ENCODE data around the gene PHTF1.

Gene PHTF1

DNA sequence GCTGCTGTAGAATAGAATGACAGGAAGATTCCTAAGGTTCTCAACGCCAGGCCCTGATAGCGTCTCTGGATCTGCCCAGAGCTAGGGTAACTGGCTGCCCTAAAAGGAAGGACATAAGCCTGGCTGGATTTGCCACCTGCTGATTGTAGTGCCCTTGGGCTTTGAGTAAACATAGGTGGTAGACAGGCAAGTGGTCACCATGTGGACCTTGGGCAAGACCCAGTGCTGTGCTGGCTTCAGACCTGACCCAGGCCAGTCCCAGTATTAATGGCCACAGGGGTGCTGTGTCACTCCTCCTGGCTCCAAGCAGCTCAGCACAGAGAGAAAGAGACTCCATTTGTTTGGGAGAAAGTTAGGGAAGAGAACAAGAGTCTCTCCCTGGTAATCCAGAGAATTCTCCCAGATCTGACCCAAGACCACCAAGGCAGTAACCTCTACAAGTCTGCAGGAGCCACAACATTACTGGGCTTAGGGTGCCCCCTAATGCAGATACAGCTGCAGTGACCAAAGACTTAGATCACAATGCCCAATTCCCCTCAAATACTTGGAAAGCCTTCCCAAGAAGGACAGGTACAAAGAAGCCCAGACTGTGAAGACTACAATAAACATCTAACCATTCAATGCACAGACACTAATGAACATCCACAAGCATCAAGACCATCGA, 44.5 kb downstream of the PHTF1 start:
- no peak for DNase-seq

DNA sequence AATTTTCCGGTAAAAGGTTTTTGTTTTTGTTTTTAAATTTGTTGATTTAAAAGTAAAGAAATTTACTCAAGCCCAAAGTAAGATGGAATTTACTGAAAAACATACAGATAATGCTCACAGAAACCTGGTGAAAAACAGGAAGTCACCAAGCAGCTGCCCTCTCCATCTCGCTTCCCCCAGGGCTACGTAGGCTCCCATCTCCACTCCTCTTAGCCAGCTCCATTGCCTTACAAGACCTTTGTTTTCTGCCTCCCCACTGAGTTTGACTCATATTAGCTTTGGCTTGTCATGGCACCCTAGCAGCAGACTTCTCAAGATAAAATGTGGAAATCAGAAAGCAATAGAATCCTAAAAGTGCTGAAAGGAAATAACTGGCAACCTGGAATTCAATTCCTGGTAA, 57.9 kb downstream of the PHTF1 start:
- no peak for DNase-seq

DNA sequence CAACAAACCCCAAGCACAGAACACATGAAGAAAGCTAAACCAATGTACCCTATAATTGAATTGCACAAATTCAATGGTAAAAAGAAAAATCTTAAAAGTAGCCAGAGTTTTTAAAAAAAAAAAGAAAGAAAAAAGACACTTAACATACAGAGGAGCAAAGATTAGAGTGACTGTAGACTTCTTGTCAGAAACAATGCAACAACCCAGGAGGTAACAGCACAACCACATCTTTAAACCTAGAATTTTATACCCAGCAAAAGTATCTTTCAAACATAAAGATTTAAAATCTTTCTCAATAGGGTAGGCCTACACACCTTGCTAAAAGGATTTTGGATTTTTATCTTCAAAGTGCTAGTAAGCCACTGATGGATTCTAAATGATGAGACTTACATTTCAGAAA, 64.4 kb downstream of the PHTF1 start:
- no peak for DNase-seq

DNA sequence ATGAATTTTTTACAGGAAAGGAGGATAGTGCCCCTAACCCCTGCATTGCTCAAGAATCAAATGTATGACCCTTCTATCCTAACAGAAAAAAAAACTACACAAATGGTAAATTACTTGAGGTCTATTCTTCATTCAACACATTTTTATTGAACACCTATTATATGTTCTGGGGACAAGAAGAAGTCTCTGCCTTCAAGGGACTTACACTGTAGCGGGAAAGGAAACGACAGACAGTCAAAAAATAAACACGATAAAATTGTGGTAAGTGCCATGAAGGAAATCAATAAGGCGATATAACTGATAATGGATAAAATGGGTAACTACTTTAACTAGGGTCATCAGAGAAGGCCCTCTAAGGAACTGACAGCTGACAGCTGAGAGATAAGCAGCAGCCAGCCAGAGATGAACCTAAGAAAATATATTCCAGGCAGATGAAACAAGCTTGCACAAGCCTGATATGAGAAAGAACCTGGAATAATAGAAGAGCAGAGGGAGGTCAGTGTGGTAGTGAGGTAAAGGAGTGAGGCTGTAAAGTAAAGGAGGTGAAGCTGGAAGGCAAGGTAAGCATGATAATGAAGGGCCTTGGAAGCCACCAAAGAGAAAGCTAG, 66.4 kb downstream of the PHTF1 start:
- no peak for DNase-seq

DNA sequence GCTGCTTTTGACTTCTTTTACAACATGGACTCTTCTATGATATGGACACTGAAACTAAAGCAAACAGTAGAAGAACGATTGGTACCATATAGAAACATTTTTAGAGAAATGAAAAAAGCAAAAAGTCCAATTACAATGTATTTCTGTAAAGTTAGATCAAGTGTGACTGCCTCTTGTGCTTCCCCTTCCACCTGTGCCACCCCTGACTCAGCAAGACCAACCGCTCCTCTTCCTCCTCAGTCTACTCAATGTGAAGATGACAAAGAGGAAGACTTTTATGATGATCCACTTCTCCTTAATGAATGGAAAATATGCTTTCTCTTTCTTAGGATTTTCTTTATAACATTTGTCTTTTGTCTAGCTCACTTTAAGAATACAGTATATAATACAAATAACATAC, 66.9 kb downstream of the PHTF1 start:
- no peak for DNase-seq

DNA sequence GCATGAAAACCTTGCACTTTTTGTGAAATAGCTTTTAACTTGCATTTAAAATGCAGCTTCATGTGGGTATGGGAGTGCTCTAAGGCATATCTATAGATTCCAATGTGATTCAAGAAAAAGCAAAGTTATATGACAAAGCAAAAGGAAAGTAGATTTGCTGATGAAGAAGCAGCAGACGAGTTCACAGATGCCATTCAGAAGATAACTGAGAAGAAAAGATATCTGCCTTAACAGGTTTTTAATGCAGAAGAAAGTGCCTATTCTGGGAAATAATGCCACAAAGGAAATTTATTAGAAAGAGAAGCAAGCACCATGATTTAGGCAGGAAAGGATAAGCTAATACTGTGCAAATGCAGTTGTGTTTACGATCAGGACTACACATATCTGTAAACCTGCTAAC, 68.1 kb downstream of the PHTF1 start:
- DNase-seq, result no peak

DNA sequence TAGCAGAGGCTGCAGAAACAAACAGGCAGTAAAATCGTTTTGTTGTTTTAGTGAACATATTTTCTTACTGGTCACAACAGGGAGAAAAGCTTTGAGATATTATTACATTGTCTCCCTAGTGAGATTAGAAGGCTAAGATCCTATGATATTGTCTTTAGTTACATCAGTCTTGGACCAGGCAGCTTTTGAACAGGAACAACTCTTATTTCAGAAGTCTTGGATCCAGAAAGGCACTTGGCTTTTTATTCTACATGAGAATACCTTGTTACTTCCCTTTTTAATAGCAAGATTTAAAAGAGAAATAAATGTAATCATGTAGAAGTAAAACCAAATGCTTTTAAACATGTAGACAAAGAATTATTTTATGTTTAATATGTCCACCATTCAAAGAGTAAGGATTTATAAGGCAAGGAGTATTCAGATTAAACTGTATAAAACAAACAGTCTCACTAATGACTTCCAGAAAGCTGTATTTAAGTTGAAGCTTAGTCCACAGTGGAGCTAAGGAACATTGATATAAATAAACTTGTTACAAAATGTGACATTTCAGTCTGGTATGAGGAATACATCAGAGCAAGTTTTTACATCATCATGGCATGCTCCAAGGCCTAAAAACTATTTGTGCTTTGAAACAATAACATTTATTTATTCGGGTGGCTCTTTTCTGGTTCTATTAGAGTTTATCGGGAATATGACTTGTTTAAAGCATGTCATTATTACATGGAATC, 72.2 kb downstream of the PHTF1 start:
- DNase-seq, result no peak

DNA sequence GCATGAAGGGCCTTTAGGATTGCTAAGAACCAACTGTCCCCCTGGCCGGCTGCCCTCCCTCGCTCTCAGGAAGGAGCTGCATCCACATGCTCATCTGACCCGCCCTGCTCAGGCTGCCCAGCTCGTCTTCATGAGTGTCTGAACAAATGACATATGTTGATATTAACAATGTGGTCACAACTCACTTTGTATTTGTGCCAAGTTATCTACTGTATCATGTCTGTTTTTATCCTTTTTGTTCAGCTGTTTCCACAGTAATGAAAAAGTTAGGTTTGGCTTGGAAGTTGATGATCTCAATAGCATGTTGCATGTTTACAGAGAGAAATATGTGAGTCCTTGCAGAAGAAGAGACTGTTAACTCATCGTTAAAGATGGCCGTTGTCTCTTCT, 75.1 kb downstream of the PHTF1 start:
- DNase-seq, result no peak

DNA sequence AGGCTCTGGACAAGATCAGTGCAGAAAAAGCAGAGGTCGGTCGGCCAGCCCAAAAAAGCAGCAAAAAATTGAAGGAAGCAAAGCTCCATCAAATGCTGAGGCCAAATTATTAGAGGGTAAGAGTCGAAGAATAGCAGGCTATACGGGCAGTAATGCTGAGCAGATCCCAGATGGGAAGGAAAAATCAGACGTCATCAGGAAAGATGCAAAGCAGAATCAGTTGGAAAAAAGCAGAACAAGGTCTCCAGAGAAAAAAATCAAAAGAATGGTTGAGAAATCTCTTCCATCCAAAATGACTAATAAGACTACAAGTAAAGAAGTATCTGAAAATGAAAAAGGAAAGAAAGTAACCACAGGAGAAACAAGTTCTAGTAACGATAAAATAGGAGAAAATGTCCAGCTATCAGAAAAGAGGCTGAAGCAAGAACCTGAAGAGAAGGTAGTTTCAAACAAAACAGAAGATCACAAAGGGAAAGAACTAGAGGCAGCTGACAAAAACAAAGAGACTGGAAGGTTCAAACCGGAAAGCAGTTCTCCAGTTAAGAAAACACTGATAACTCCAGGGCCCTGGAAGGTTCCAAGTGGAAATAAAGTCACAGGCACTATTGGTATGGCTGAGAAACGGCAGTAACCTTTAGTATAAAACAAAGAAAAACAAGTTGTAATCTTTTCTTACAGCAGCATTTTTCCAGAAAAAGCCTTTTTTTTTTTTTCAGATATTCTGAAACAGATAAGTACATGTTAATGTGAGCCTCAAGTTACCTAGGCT, 75.7 kb downstream of the PHTF1 start:
- no peak for DNase-seq

DNA sequence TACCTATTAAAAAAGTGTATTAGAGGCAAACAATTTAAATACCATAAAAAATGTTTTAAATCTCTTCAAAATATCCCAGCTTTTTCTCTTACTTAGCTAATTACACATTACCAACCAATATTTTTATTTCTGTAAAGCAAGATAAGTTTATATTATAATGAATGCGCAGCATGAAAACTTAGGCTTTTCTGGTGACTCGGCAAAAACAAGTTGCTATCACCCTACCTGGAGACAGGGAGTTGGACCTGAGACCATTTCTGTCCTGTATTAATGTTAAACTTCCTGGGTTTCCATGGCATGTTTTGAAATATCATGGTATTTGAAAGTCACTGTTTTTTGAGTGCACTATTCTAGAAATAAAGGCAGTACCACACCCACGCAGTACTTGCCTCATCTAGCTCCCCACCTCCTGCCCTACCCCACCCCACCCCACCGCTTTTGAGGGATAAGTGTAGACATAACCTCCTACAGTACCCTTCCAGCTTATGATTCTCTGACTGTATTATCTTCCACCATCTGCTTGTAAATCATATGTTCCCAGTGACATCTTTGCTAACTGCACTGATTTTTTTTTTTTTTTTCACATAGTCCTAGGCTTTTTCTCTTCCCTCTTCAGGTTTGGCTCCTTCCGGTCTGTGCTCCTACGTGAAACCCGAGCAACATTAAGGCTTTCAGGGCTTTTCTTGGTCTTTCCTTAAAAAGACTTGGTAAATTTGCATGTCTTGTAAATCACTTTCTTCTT, 77.5 kb downstream of the PHTF1 start:
- no peak for DNase-seq

DNA sequence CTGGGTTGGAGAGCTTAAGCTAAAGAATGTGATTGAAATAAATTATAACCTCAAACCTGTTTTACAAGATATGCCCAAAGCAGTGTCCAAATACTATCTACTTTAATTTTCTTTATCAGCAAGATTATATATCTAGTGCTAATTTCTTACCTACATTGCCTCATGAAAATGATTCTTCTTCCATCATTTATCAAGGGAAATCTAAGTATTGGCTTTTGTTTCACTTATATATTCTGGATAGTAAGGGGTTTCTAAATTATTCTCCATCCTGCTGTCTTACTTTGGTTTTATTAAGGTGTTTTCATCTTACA, 81.2 kb downstream of the PHTF1 start:
- DNase-seq, result no peak

DNA sequence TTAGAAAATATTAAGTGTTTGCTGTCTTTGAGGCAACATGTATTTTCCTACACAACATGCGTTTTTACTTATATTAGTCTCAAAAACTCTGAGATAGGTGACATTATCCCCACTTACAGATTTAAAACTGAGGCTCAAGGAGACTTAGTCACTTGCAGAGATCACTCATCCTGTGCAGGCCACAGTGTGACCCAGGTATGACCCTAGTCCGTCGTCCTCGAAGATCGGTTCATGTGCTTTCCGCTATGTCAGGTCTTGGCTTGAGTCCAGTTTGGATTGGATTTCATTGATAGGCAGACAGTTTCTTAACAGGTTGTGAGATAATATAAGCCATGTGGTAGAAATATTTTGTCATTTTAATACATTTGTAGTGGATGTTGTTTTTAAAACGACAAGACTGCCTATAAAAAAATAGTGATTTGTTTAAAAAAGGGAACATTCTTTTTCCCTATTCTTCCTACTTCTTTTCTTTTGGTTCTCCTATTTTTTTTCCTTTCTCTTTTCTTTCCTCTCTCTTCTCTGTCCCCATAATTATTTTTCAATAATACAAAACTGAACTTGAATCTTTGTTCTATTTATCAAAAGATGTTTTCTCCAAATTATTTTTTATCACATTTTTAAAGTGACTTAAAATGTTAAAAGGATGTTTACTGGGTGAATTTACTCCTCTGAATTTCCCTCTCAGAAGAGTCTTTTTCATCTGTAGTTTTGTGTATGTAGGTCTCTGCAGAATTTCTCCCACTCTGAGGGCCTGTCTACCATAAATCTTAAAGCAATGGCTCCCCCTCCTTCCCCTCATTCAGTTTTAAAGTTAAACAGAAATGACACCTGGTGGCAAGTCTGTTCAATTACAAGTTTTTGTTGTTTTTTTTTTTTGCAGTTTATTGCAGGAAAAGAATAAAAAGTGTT, 81.8 kb downstream of the PHTF1 start:
- DNase-seq, result no peak

DNA sequence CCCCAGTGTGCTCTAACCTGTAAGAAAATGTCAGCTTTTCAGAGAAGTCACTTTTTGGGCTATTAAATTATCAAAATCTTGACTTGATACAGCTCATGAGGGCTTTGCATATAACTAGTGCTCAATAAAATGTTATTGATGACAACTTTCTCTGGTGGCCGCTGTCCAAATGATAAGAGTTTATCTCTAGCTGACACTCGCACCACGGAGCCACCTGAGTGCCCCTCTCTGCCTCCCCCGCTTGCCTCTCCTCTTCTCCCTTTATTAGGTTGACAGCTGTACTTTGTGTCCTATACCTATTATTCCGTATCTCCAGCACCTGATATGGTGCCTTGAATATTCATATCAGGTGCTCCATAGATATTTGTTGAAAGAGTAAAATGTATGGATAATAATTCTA, 82.8 kb downstream of the PHTF1 start:
- no peak for DNase-seq

DNA sequence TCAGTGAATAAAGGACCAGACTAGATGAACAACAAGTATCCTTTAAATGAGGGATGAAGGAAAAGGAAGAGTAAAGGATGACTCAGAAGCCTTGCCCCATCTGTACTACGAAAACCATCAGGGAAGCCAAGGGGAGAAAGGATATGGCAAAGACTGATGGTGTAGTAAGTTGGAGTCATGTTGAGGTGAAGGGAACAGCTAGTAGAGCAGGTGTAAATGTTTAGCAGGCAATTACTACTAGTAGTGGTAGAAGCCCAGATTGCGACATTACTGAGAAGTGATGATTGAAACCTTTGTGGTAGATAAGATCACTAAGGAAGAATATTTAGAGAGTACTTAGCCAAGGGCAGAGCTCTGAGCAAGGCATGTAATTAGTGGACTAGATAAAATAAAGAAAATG, 84.0 kb downstream of the PHTF1 start:
- no peak for DNase-seq

DNA sequence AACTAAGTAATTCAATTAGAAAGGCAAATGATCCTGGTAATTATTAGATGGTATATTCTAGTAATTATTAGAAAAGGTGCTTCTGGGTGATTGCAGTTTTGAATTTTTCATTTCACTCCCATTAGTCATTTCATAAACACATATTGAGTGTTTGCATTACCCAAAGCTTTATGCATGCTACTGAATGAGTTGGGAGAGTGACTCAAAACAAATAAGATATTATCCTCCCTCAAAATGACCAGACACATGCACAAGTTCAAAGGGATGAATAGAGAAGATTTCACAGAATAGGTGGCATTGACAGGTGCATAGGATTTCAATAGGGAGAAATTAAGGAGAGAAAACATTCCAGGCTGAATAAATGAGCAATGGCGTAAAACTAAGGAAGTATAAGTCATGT, 84.7 kb downstream of the PHTF1 start:
- DNase-seq, result no peak

DNA sequence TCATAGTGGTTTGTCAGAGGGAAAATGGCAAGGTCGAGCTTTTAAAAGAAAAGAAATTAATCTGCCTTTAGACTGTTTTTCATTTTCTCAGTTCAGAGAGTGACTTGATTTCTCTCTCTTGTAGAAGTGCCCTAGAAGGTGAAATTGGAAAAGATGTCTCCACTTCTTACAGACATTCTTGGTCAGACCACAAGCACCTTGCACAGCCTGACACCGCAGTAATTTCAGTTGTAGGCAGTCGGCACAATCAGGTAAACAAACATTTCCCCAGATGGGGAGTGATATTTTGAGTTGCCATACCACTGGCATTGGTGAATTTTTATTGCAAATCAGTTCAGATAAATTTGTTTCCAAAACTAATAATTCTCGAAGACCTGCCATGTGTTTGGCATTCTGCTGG, 86.8 kb downstream of the PHTF1 start:
- no peak for DNase-seq

DNA sequence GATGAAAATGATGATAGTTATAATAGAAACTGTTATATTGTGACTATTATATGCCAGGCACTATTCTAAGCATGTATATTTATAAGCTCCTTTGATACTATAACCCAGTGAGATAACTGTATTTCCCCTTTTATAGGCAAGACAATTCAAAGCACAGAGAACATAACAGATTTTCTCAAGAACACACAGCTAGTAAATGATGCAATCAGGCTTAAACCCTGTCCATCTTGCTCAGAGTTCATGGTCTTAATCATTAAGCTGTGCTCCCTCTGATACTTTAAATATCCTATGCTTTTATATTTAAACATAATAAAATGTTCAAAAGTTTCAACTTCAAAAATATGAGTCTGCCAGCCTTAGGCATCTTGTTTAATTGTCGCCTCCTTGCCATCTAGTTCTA, 88.6 kb downstream of the PHTF1 start:
- no peak for DNase-seq

DNA sequence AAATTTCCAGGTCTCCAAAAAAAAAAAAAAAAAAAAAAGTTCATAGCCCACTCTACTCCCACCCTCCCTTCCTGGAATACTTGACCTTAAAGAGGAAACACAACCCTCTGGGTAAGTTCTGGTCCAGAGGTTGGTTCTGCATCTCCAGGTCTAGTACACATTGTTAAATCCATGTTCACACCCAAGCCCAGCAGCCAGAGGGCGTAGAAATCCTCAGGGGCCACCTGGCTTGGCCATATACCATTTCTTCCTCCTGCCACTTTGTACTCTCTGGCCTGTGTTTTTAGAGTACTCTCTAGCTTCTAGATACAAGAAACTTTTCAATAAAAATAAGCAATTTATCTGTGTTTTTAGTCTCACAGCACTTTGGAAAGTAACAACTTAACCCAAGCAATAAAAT, 89.3 kb downstream of the PHTF1 start:
- no peak for DNase-seq

DNA sequence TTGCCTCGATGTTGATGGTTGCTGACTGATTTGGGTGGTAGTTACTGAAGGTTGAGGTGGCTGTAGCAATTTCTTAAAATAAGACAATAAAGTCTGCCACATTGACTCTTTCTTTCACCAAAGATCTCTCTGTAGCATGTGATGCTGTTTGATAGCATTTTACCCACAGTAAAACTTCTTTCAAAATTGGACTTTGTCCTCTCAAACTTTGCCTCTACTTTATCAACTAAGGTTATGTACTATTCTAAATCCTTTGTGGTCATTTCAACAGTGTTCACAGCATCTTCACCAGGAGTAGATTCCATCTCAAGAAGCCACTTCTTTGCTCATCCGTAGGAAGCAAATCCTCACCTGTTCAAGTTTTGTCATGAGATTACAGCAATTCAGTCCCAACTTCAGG, 93.2 kb downstream of the PHTF1 start:
- no peak for DNase-seq

DNA sequence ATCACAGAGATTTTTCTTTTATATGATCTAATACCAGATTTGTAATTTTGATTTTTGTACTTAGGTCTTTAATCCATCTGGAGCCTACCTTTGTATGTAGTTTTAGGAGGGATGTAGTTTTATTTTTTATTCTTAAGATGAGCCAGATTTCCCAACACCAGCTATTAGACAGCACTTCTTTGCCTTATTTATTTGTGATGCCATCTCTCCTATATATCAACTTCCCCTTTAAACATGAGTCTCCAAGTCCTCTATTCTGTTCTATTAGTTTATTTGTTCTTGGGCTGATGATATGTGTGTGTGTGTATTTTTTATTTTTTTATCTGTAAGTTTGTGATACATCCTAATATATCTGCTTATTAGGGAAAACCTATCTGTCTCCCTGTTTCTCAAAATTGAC, 94.2 kb downstream of the PHTF1 start:
- no peak for DNase-seq

DNA sequence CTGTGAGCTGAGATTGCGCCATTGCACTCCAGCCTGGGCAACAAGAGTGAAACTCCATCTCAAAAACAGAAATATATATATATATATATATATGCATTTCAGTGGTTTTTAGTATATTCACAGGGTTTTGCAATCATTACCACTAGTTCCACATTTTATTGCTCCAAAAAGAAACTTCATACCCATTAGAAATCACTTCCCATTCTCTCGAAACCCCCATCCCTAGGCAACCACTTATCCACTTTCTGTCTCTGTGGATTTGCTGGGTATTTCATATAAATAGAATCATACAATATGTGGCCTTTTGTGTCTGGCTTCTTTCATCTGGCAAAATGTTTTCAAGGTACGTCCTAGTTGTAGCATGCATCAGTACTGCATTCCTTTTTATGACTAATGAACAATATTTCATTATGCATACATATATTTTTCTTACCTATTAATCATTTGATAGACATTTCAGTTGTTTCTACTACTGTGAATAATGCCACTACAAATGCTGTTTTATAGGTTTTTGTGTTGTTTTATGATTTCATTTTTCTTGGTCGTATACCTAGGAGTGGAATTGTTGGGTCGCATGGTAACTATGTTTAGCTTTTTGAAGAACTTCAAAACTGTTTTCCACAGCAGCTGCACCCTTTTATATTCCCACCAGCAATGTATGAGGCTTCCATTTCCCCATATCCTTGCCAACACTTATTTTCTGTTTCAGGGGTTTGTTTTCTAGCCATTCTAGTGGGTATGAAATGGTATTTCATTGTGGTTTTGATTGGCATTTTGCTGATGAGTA, 95.9 kb downstream of the PHTF1 start:
- DNase-seq, result no peak
